Measurements from ENCODE around the gene GMDS.

DNA sequence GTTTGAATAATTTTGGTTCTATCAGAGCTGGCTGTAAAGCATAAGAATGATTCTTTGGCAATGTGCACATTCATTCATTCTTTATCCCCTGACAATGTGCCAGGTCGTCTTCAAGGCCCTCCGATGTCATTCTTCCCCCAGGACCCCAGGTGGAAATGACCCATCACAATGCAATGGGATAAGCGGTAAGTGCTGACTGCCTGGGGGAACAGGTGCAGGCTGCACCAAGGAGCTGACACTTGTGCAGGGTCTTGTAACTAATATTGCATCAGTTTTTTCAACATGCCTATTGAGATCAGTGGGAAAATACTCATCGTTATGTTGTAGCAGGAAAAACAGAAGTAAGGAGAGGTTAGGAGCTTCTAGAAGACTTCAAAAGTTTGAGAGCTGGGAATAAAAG lies 530.1 kb downstream of the GMDS start:
- TF ChIP-seq CTCF (optimal IDR thresholded peaks at IDR 0.05 in 1 of 3, IDR thresholded peaks at IDR 0.05 in 1 of 3, conservative IDR thresholded peaks at IDR 0.05 in 1 of 3; ENCODE audit: extremely low read depth in 1 of 3, insufficient read depth in 2 of 3, low read length in 3 of 3): no peak
- no peak for TF ChIP-seq EZH2 (IDR thresholded peaks at IDR 0.05; ENCODE audit: low read length)

All from keratinocyte (primary cell).